GM06990 (cell line): Measurements from ENCODE around the gene DSG1.

Source experiments
- DNase-seq: peaks from one replicate; pipeline ENCODE4 v3.0.0-alpha.2; 2011; ENCODE audit not compliant: insufficient read length; ENCODE audit errors: extremely low read depth
- H3K27me3 ChIP-seq: replicated peaks from 2 replicates; pipeline ENCODE4 v1.6.0; 2011; ENCODE audit warnings: low read length; ENCODE audit not compliant: control insufficient read depth, insufficient read depth
- H3K36me3 ChIP-seq: 2 replicates; pipeline ENCODE4 v1.5.1; 2011; ENCODE audit warnings: low read length; ENCODE audit not compliant: control insufficient read depth, insufficient read depth
- H3K4me3 ChIP-seq: replicated peaks from 2 replicates; pipeline ENCODE4 v1.5.1; 2011; ENCODE audit warnings: low read depth, mild to moderate bottlenecking, control low read depth, low read length
- TF ChIP-seq, protein P1 (sequence below): IDR thresholded peaks from 2 replicates; pipeline ENCODE4 v1.5.1; 2011; ENCODE audit warnings: low read length, control low read depth, mild to moderate bottlenecking, inconsistent platforms; ENCODE audit not compliant: insufficient read depth, poor library complexity, severe bottlenecking

DSG1 gene

DNA sequence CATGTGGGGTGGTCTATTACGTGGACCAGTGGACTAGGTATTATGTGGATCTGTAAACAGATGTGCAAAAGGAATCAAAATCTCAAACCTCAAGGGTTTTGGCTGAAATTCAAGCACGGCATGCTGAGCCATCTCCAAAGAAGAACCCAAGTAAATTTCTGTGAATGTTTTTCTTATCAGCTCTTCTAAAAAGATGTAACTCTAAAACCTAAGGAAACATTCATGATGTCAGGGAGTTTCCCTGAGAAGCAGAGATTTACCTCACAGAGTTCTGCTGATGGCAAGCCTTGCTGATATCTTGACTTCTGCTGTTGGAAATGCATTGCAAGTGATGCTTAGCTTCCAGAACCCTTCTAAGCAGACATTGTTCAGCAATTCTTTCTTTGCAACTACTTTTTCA is 80.2 kb downstream of the DSG1 start:
- TF ChIP-seq, protein P1, sequence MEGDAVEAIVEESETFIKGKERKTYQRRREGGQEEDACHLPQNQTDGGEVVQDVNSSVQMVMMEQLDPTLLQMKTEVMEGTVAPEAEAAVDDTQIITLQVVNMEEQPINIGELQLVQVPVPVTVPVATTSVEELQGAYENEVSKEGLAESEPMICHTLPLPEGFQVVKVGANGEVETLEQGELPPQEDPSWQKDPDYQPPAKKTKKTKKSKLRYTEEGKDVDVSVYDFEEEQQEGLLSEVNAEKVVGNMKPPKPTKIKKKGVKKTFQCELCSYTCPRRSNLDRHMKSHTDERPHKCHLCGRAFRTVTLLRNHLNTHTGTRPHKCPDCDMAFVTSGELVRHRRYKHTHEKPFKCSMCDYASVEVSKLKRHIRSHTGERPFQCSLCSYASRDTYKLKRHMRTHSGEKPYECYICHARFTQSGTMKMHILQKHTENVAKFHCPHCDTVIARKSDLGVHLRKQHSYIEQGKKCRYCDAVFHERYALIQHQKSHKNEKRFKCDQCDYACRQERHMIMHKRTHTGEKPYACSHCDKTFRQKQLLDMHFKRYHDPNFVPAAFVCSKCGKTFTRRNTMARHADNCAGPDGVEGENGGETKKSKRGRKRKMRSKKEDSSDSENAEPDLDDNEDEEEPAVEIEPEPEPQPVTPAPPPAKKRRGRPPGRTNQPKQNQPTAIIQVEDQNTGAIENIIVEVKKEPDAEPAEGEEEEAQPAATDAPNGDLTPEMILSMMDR = no peak
- Histone ChIP-seq H3K36me3 (no peaks in the 10 kb centered on the region), H3K4me3 (no peak overlapping the region)

DNA sequence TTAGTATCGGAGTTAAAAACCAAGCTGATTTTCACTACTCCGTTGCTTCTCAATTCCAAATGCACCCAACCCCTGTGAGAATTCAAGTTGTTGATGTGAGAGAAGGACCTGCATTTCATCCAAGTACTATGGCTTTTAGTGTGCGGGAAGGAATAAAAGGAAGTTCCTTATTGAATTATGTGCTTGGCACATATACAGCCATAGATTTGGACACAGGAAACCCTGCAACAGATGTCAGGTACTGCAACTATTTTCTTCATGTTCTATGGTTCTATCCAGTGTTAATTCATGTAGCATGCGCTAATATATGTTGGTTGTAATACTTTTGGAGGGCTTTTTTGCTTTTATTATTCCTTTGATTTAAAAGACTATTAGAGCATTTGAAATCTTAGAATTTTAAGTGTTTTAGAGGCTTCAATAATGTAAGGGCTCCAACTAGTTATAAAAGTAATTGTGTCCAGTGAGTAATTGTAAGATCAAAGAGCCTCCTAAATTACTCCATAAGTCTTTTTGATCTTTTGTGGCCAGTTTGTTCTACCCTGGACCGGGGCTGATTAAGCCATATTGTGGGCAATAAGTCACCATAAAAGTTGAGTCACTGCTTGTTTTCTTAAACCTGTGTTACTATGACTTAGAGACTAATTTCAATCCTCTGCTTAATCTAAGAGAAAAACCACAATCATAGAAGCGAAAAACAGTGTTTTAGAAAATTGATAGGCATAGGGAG is 81.5 kb downstream of the DSG1 start:
- no peaks in the 10 kb centered on the region for H3K27me3 ChIP-seq
- H3K4me3 ChIP-seq = no peak overlapping the region
- H3K36me3 ChIP-seq = no peaks in the 10 kb centered on the region
- no peak for DNase-seq
- TF ChIP-seq, protein P1 = no peak

More for the DNA sequence above, 80.2 kb downstream of the DSG1 start:
- H3K27me3 ChIP-seq = no peaks in the 10 kb centered on the region
- DNase-seq = no peak

DNA sequence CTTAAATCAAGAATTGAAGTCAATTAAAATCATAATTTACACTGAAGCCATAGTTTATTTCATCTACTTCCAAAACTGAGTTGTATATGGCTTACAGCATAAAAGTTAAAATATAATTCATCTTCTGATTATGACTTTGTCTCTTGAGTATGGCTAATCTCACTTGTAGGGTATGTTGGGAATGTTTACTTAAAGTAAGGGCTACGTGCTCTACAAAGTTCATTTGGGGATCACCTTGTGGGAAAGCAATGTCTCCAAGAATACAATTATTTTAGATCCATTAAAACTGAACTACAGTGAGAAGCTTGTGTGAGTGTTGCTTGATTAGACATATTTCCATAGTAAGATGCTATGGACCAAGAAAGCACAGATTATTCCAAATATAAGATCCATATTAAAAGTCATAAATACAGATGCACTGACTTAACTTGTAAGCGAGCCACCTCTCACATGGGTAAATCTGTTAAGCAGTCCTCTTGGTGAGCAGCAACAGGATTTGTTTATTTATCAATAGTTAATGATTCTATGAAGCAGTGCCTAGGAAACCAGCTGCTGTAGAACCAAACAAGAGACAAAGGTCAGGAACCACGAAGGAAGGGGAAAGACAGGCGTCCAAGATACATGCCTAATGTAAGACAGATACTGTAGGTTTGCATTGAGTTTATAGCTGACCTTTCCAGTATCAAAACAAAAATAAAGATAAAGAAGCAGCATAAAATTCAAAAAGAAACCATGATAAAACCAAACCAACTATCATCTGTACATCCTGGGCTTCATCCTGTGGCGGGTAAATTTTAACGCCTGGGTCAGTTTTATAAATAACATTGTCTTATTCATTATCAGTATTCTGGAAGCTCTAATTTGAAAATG is 83.4 kb downstream of the DSG1 start:
- DNase-seq = no peak
- H3K36me3 ChIP-seq = no peaks in the 10 kb centered on the region
- no peak overlapping the region for H3K4me3 ChIP-seq
- TF ChIP-seq, protein P1 = no peak
- H3K27me3 ChIP-seq = no peaks in the 10 kb centered on the region

DNA sequence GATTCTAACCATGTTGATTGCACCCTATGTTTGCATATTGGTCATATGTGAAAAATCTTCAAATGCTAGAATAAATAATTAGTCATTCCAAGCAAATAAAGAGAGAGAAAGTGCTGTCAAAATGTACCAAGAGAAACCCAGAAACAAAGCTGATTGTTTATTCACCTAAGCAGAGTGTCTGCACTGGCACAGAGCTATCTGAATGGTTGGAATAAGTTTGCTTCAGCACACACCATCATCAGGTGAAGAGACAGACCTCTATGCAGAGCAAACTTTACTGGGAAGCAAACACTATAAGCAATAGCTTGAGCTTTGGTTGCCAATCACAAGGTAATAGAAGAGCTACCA is 84.0 kb downstream of the DSG1 start:
- Histone ChIP-seq H3K4me3 (no peak overlapping the region), H3K27me3 (no peaks in the 10 kb centered on the region), H3K36me3 (no peaks in the 10 kb centered on the region)
- no peak for DNase-seq
- TF ChIP-seq, protein P1 = no peak

DNA sequence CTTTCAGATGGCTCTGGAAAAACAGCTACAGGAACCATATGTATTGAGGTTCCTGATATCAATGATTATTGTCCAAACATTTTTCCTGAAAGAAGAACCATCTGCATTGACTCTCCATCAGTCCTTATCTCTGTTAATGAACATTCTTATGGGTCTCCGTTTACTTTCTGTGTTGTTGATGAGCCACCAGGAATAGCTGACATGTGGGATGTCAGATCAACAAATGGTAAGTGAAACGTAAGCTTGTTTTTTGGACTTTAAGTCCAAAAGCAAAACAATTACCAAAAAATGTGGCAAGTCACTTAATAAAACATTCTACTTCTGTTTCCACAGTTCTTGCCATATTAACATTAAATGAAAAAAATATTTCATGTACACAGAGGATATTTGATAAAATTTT is 85.4 kb downstream of the DSG1 start:
- TF ChIP-seq, protein P1 = no peak
- H3K36me3 ChIP-seq = no peaks in the 10 kb centered on the region
- H3K4me3 ChIP-seq = no peak overlapping the region
- H3K27me3 ChIP-seq = no peaks in the 10 kb centered on the region
- no peak for DNase-seq
